ENCODE measurements around the gene ZMIZ2. TPM values are rescaled to one million over a fixed set of nuclear protein-coding genes. Genes with fewer than 3 reads are reported as not detected.

The ZMIZ2 gene
- total and polyA plus RNA-seq, 4 donors, result 4.4 to 11.6 (median 7.7) TPM

DNA sequence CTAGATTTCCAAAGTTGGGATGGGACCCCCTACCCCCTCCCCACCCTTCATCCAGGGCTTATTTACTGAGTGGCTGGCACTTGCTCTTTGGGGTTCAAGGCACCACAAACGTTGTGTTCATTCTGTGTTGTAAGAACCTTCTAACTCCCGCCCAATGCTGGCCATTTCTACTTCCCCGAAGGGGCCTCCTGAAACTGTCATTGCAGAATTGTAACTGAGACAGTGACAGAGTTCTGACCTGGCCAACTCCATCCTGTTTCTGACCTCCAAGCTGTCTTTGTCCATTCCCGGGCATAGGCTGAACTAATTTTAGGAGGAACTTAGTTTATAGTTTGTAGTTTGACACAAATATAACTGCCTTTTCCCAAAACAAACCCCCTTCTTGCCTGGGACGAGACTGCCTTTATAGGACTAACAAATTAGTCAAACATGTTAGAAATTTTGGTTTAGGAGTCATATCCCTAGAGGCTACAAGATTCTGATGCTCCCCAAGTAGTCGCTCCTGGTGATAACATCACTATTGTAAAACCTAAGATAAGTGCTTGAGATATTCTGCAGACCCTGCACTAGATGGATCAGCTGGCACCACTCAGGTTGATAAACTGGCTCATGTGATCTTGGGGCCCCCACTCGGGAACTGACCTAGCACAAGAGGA, 34.8 kb upstream of the ZMIZ2 start:
- H3K9me3 ChIP-seq (ENCODE audit: control insufficient read depth in 4 of 4, low read length in 3 of 4), result no peaks in the 10 kb centered on the region
- H3K4me1 ChIP-seq (ENCODE audit: control insufficient read depth in 4 of 4, insufficient read depth in 4 of 4, low read length in 3 of 4), result no peaks in the 10 kb centered on the region
- 71% methylated on average over 7 of the region's 7 CpGs for WGBS

DNA sequence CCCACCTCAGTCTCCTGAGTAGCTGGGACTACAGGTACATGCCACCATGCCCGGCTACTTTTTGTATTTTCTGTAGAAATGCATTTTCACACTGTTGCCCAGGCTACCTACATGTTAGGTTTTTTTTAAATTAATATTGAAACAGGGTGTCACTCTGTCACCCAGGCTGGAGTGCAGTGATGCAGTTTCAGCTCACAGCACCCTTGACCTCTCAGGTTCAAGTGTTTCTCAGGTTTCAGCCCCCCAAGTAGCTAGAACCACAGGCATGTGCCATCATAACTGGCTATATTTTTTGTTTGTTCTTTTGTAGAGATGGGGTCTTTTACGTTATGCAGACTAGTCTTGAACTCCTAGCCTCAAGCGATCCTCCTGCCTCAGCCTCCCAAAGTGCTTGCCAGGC, 32.4 kb upstream of the ZMIZ2 start:
- Histone ChIP-seq H3K4me1 (ENCODE audit: control insufficient read depth in 4 of 4, insufficient read depth in 4 of 4, low read length in 3 of 4) (no peaks in the 10 kb centered on the region), H3K9ac (ENCODE audit: low read depth in 1 of 2, low read length in 2 of 2) (no peak overlapping the region), H3K9me3 (ENCODE audit: control insufficient read depth in 4 of 4, low read length in 3 of 4) (no peaks in the 10 kb centered on the region), H3K27ac (ENCODE audit: low read depth in 1 of 2, low read length in 2 of 2) (no peak overlapping the region), H3K4me3 (ENCODE audit: low read depth in 1 of 3, low read length in 3 of 3) (no peak overlapping the region), H3K27me3 (ENCODE audit: control insufficient read depth in 4 of 4, insufficient read depth in 4 of 4, low read length in 3 of 4) (no peaks in the 10 kb centered on the region), H3K36me3 (ENCODE audit: control insufficient read depth in 4 of 4, insufficient read depth in 3 of 4, low read depth in 1 of 4, low read length in 3 of 4) (no peaks in the 10 kb centered on the region)
- WGBS, result 97% methylated on average over 3 of the region's 3 CpGs
- no peak for DNase-seq (ENCODE audit: low spot score)
- TF ChIP-seq SP1 (IDR thresholded peaks at IDR 0.05), result no peak
- no peak for TF ChIP-seq NR2F2 (IDR thresholded peaks at IDR 0.05)
- TF ChIP-seq RXRA (IDR thresholded peaks at IDR 0.05), result no peak
- no peak for TF ChIP-seq HNF4G (IDR thresholded peaks at IDR 0.05)
- TF ChIP-seq JUND (IDR thresholded peaks at IDR 0.05), result no peak
- TF ChIP-seq TAF1 (conservative IDR thresholded peaks at IDR 0.05), result no peak
- TF ChIP-seq FOXA2 (IDR thresholded peaks at IDR 0.05), result no peak
- no peak for TF ChIP-seq EGR1 (IDR thresholded peaks at IDR 0.05; ENCODE audit: low read depth in 2 of 2)
- TF ChIP-seq, protein P1, sequence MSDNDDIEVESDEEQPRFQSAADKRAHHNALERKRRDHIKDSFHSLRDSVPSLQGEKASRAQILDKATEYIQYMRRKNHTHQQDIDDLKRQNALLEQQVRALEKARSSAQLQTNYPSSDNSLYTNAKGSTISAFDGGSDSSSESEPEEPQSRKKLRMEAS (IDR thresholded peaks at IDR 0.05), result no peak
- TF ChIP-seq RAD21 (IDR thresholded peaks at IDR 0.05), result no peak
- no peak for TF ChIP-seq FOXA1 (IDR thresholded peaks at IDR 0.05)
- TF ChIP-seq, protein P2, sequence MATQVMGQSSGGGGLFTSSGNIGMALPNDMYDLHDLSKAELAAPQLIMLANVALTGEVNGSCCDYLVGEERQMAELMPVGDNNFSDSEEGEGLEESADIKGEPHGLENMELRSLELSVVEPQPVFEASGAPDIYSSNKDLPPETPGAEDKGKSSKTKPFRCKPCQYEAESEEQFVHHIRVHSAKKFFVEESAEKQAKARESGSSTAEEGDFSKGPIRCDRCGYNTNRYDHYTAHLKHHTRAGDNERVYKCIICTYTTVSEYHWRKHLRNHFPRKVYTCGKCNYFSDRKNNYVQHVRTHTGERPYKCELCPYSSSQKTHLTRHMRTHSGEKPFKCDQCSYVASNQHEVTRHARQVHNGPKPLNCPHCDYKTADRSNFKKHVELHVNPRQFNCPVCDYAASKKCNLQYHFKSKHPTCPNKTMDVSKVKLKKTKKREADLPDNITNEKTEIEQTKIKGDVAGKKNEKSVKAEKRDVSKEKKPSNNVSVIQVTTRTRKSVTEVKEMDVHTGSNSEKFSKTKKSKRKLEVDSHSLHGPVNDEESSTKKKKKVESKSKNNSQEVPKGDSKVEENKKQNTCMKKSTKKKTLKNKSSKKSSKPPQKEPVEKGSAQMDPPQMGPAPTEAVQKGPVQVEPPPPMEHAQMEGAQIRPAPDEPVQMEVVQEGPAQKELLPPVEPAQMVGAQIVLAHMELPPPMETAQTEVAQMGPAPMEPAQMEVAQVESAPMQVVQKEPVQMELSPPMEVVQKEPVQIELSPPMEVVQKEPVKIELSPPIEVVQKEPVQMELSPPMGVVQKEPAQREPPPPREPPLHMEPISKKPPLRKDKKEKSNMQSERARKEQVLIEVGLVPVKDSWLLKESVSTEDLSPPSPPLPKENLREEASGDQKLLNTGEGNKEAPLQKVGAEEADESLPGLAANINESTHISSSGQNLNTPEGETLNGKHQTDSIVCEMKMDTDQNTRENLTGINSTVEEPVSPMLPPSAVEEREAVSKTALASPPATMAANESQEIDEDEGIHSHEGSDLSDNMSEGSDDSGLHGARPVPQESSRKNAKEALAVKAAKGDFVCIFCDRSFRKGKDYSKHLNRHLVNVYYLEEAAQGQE (IDR thresholded peaks at IDR 0.05), result no peak
- TF ChIP-seq HNF4A (conservative IDR thresholded peaks at IDR 0.05), result no peak
- TF ChIP-seq GABPA (IDR thresholded peaks at IDR 0.05 in 1 of 2, conservative IDR thresholded peaks at IDR 0.05 in 1 of 2), result no peak
- TF ChIP-seq YY1 (IDR thresholded peaks at IDR 0.05), result no peak
- TF ChIP-seq, protein P3, sequence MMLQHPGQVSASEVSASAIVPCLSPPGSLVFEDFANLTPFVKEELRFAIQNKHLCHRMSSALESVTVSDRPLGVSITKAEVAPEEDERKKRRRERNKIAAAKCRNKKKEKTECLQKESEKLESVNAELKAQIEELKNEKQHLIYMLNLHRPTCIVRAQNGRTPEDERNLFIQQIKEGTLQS (IDR thresholded peaks at IDR 0.05), result no peak

More for the DNA sequence above, 34.8 kb upstream of the ZMIZ2 start:
- Histone ChIP-seq H3K9ac (ENCODE audit: low read depth in 1 of 2, low read length in 2 of 2) (no peak overlapping the region), H3K27ac (ENCODE audit: low read depth in 1 of 2, low read length in 2 of 2) (no peak overlapping the region), H3K36me3 (ENCODE audit: control insufficient read depth in 4 of 4, insufficient read depth in 3 of 4, low read depth in 1 of 4, low read length in 3 of 4) (peaks cover 0 to 11% (median under 1%) of the 10 kb centered on the region in 4 donors), H3K27me3 (ENCODE audit: control insufficient read depth in 4 of 4, insufficient read depth in 4 of 4, low read length in 3 of 4) (no peaks in the 10 kb centered on the region), H3K4me3 (ENCODE audit: low read depth in 1 of 3, low read length in 3 of 3) (no peak overlapping the region)
- DNase-seq (ENCODE audit: low spot score), result no peak
- TF ChIP-seq GABPA (IDR thresholded peaks at IDR 0.05 in 1 of 2, conservative IDR thresholded peaks at IDR 0.05 in 1 of 2) (no peak), RAD21 (IDR thresholded peaks at IDR 0.05) (no peak), EGR1 (IDR thresholded peaks at IDR 0.05; ENCODE audit: low read depth in 2 of 2) (no peak), FOXA2 (IDR thresholded peaks at IDR 0.05) (no peak), NR2F2 (IDR thresholded peaks at IDR 0.05) (no peak), HNF4G (IDR thresholded peaks at IDR 0.05) (no peak), RXRA (IDR thresholded peaks at IDR 0.05) (no peak), TAF1 (conservative IDR thresholded peaks at IDR 0.05) (no peak), FOXA1 (IDR thresholded peaks at IDR 0.05) (no peak), HNF4A (conservative IDR thresholded peaks at IDR 0.05) (no peak), JUND (IDR thresholded peaks at IDR 0.05) (no peak)
- TF ChIP-seq, protein P4, sequence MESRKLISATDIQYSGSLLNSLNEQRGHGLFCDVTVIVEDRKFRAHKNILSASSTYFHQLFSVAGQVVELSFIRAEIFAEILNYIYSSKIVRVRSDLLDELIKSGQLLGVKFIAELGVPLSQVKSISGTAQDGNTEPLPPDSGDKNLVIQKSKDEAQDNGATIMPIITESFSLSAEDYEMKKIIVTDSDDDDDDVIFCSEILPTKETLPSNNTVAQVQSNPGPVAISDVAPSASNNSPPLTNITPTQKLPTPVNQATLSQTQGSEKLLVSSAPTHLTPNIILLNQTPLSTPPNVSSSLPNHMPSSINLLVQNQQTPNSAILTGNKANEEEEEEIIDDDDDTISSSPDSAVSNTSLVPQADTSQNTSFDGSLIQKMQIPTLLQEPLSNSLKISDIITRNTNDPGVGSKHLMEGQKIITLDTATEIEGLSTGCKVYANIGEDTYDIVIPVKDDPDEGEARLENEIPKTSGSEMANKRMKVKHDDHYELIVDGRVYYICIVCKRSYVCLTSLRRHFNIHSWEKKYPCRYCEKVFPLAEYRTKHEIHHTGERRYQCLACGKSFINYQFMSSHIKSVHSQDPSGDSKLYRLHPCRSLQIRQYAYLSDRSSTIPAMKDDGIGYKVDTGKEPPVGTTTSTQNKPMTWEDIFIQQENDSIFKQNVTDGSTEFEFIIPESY (IDR thresholded peaks at IDR 0.05), result no peak
- TF ChIP-seq, protein P3 (IDR thresholded peaks at IDR 0.05), result no peak
- TF ChIP-seq, protein P5, sequence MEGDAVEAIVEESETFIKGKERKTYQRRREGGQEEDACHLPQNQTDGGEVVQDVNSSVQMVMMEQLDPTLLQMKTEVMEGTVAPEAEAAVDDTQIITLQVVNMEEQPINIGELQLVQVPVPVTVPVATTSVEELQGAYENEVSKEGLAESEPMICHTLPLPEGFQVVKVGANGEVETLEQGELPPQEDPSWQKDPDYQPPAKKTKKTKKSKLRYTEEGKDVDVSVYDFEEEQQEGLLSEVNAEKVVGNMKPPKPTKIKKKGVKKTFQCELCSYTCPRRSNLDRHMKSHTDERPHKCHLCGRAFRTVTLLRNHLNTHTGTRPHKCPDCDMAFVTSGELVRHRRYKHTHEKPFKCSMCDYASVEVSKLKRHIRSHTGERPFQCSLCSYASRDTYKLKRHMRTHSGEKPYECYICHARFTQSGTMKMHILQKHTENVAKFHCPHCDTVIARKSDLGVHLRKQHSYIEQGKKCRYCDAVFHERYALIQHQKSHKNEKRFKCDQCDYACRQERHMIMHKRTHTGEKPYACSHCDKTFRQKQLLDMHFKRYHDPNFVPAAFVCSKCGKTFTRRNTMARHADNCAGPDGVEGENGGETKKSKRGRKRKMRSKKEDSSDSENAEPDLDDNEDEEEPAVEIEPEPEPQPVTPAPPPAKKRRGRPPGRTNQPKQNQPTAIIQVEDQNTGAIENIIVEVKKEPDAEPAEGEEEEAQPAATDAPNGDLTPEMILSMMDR (IDR thresholded peaks at IDR 0.05; ENCODE audit: low read depth, low read length, missing input control), result no peak
- TF ChIP-seq, protein P1 (IDR thresholded peaks at IDR 0.05), result no peak
